Hepatocyte (in vitro differentiated cells): ENCODE measurements around the gene PER2.

ENCODE experiments used
- CTCF ChIP-seq: fragments of 200-600 bp; sonication (generic); IDR thresholded peaks from 2 replicates; pipeline ENCODE4 v1.5.1; 2016; ENCODE audit warnings: antibody characterized with exemption, mild to moderate bottlenecking; ENCODE audit not compliant: poor library complexity
- EZH2 ChIP-seq: fragments of 200-600 bp; sonication (generic); IDR thresholded peaks from 2 replicates; pipeline ENCODE4 v1.6.1; 2016; ENCODE audit warnings: antibody characterized with exemption, mild to moderate bottlenecking, borderline replicate concordance
- EZH2phosphoT487 ChIP-seq: fragments of 200-600 bp; sonication (generic); IDR thresholded peaks from one replicate; pipeline ENCODE4 v1.6.1; 2018; ENCODE audit warnings: antibody characterized with exemption, mild to moderate bottlenecking, low read depth, moderate library complexity; ENCODE audit not compliant: unreplicated experiment, severe bottlenecking

DNA sequence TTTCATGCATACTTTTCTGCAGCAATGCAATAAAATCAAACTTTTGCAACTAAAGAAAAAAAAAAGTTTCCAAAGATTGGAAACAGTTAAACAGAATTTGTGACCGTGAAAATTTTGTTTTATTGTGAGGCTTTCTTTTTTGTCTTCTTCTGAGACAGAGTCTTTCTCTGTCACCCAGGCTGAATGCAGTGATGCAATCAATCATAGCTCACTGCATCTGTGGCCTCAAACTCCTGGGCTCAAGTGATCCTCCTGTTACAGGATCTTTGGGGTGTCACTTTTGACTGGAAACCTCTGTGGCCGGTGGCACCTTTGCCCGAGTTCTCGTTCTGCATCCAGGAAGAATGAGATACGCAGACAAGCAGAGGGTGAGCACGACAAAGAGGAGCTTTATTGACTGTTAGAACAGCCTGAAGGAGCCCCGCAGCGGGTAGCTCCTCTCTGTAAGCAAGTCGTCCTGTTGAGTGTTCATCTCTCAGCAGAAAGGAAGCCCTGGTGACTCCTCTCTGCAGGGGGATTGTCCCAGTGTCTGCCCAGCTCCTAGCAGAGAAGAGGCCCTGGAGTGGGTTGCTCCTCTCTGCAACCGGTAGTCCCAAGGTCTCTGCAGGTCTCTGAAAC, 68.0 kb downstream of the PER2 start:
- TF ChIP-seq CTCF = no peak
- no peak for TF ChIP-seq EZH2
- TF ChIP-seq EZH2phosphoT487 = no peak
